ENCODE measurements around the gene EDEM3. TPM values are rescaled to one million over a fixed set of nuclear protein-coding genes. Genes with fewer than 3 reads are reported as not detected.

Gene EDEM3
- total RNA-seq, 1 experiment from 2014 or later: 10.6 TPM

DNA sequence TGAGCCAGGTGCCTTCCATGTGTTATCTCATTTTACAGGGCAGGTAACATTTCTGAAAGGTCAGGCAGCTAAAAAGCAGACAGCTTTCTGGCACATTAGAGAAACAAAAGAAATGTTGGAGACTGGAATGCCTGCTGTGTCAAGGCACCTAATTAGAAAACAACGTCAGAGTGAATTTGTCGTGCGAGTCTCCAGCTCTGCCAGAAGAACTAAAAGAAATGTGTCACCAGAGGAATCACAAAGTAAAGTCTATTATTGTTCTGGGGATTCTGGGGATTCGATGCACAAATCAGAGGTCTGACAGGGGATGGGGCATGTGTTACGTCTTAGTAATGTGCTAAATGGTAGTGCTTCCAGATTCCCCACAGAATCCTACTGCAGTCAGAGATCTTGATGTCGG, 89.3 kb downstream of the EDEM3 start (continued):
- TF ChIP-seq, protein P1, sequence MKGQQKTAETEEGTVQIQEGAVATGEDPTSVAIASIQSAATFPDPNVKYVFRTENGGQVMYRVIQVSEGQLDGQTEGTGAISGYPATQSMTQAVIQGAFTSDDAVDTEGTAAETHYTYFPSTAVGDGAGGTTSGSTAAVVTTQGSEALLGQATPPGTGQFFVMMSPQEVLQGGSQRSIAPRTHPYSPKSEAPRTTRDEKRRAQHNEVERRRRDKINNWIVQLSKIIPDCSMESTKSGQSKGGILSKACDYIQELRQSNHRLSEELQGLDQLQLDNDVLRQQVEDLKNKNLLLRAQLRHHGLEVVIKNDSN (CRISPR knock-in tag; IDR thresholded peaks at IDR 0.05): no peak

DNA sequence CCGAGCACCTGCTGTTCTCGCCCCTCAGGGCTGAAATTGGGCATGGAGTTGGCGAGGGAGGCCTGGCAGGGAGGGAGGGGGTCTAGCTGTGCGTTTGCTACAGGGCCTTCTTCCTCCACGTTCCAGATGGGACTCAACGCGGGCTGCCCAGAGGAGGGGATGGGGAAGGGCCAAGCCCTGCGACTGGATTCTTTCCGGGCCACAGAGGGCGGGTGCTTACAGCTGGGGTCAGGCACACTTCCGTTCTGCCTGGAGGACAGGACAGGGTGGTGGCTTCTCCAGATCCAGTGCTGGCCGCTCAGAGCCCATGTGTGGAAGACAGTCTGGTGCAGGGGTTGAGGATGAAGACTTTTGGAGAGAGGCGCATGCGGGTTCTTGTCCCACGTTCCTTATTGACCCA, 90.0 kb downstream of the EDEM3 start:
- Mint-ChIP-seq H3K9me3 (no peaks in the 10 kb centered on the region), H3K36me3 (no peaks in the 10 kb centered on the region), H3K27me3 (ENCODE audit: low read depth) (peaks cover 8% of the 10 kb centered on the region), H3K27ac (no peak overlapping the region), H3K4me3 (peak overlapping the region; percentile 67), H3K4me1 (peaks cover 39% of the 10 kb centered on the region)
- ATAC-seq (peak; percentile 15), DNase-seq (ENCODE audit: low spot score) (peak; percentile 27)
- CTCF ChIA-PET: interaction anchor here (0.9 to 4.9 kb wide), 88 partner anchors 8 to 1009 kb away, joined by 3 to 64 read pairs (median 6); partner anchors contain the start of genes C1orf21 and EDEM3
- POLR2A ChIA-PET: interaction anchor here (0.6 kb wide), 1 partner anchor 47 kb away, joined by 10 read pairs; no protein-coding TSS in a partner anchor
- TF ChIP-seq, protein P2, sequence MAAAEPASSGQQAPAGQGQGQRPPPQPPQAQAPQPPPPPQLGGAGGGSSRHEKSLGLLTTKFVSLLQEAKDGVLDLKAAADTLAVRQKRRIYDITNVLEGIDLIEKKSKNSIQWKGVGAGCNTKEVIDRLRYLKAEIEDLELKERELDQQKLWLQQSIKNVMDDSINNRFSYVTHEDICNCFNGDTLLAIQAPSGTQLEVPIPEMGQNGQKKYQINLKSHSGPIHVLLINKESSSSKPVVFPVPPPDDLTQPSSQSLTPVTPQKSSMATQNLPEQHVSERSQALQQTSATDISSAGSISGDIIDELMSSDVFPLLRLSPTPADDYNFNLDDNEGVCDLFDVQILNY (CRISPR knock-in tag; IDR thresholded peaks at IDR 0.05): 0 out of 2 replicates have a peak, but pooled peaks have one; percentile 26
- TF ChIP-seq GABPB1 (CRISPR knock-in tag; IDR thresholded peaks at IDR 0.05): no peak

DNA sequence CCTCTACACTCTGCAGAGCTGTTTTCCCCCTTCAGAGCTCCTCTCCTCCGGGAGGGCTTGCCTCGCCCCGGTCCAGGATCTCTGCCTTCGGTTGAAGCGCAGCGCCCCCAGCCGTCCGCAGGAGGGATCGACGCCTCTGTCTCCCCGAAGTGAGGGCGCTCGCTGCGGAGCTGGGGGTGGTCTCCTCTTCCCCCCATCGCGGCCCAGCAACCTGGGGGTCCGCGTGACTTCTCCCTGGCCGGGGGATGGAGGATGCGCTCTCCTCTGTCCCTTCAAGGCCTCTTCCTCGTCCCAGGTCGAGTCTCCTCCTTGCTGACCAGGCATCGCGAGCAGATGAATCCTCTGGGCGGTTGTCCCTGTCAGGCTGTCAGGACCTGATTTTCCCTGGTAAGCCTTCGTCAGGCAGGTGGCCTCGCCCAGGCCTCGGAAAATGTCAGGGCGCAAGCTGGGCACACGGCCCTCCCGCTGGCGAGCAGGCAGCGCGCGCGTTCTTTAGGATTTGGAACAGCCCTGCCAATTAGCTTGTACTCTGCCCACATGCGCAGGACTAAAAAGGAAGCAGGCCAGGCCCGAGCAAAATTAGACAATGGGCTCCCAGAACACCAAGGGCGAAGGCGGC, 90.5 kb downstream of the EDEM3 start:
- CTCF ChIA-PET: interaction anchor here (0.5 to 4.9 kb wide), 134 partner anchors 9 to 1009 kb away, joined by 3 to 64 read pairs (median 5); partner anchors contain the start of genes C1orf21 and EDEM3
- Mint-ChIP-seq H3K4me3 (peak overlapping the region; percentile 67), H3K27ac (no peak overlapping the region), H3K9me3 (no peaks in the 10 kb centered on the region), H3K27me3 (ENCODE audit: low read depth) (peaks cover 8% of the 10 kb centered on the region), H3K36me3 (no peaks in the 10 kb centered on the region), H3K4me1 (peaks cover 34% of the 10 kb centered on the region)
- DNase-seq (ENCODE audit: low spot score) (peak; percentile 92), ATAC-seq (peak; percentile 96)
- POLR2A ChIA-PET: interaction anchor here (0.6 to 1.3 kb wide), 3 partner anchors 46 to 422 kb away, joined by 3 to 10 read pairs (median 3); partner anchors contain the start of gene C1orf21
- TF ChIP-seq, protein P3, sequence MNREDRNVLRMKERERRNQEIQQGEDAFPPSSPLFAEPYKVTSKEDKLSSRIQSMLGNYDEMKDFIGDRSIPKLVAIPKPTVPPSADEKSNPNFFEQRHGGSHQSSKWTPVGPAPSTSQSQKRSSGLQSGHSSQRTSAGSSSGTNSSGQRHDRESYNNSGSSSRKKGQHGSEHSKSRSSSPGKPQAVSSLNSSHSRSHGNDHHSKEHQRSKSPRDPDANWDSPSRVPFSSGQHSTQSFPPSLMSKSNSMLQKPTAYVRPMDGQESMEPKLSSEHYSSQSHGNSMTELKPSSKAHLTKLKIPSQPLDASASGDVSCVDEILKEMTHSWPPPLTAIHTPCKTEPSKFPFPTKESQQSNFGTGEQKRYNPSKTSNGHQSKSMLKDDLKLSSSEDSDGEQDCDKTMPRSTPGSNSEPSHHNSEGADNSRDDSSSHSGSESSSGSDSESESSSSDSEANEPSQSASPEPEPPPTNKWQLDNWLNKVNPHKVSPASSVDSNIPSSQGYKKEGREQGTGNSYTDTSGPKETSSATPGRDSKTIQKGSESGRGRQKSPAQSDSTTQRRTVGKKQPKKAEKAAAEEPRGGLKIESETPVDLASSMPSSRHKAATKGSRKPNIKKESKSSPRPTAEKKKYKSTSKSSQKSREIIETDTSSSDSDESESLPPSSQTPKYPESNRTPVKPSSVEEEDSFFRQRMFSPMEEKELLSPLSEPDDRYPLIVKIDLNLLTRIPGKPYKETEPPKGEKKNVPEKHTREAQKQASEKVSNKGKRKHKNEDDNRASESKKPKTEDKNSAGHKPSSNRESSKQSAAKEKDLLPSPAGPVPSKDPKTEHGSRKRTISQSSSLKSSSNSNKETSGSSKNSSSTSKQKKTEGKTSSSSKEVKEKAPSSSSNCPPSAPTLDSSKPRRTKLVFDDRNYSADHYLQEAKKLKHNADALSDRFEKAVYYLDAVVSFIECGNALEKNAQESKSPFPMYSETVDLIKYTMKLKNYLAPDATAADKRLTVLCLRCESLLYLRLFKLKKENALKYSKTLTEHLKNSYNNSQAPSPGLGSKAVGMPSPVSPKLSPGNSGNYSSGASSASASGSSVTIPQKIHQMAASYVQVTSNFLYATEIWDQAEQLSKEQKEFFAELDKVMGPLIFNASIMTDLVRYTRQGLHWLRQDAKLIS (CRISPR knock-in tag; IDR thresholded peaks at IDR 0.05; ENCODE audit: borderline replicate concordance): no peak
- TF ChIP-seq CBFB (CRISPR knock-in tag; IDR thresholded peaks at IDR 0.05; ENCODE audit: low read depth) (no peak), FOXK1 (CRISPR knock-in tag; IDR thresholded peaks at IDR 0.05) (no peak), NFATC4 (CRISPR knock-in tag; IDR thresholded peaks at IDR 0.05) (no peak), ZNF671 (CRISPR knock-in tag; IDR thresholded peaks at IDR 0.05) (no peak), FOXP1 (CRISPR knock-in tag; IDR thresholded peaks at IDR 0.05; ENCODE audit: borderline replicate concordance) (peak; percentile 82), SMAD4 (CRISPR knock-in tag; IDR thresholded peaks at IDR 0.05) (no peak), ZNF219 (CRISPR knock-in tag; IDR thresholded peaks at IDR 0.05; ENCODE audit: borderline replicate concordance) (no peak), MYBL2 (CRISPR knock-in tag; IDR thresholded peaks at IDR 0.05) (0 out of 2 replicates have a peak, but pooled peaks have one; percentile 43), FOXJ3 (CRISPR knock-in tag; IDR thresholded peaks at IDR 0.05; ENCODE audit: borderline replicate concordance) (no peak), MXD4 (CRISPR knock-in tag; IDR thresholded peaks at IDR 0.05; ENCODE audit: borderline replicate concordance) (no peak), ZNF396 (CRISPR knock-in tag; IDR thresholded peaks at IDR 0.05; ENCODE audit: borderline replicate concordance) (no peak), PRRX2 (CRISPR knock-in tag; IDR thresholded peaks at IDR 0.05) (no peak), ZBTB21 (CRISPR knock-in tag; IDR thresholded peaks at IDR 0.05; ENCODE audit: borderline replicate concordance) (no peak), ELF4 (CRISPR knock-in tag; IDR thresholded peaks at IDR 0.05; ENCODE audit: low read depth) (no peak), GTF2I (CRISPR knock-in tag; conservative IDR thresholded peaks at IDR 0.05) (no peak)
- TF ChIP-seq, protein P4, sequence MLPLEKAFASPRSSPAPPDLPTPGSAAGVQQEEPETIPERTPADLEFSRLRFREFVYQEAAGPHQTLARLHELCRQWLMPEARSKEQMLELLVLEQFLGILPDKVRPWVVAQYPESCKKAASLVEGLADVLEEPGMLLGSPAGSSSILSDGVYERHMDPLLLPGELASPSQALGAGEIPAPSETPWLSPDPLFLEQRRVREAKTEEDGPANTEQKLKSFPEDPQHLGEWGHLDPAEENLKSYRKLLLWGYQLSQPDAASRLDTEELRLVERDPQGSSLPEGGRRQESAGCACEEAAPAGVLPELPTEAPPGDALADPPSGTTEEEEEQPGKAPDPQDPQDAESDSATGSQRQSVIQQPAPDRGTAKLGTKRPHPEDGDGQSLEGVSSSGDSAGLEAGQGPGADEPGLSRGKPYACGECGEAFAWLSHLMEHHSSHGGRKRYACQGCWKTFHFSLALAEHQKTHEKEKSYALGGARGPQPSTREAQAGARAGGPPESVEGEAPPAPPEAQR (CRISPR knock-in tag; IDR thresholded peaks at IDR 0.05): no peak
- TF ChIP-seq, protein P5, sequence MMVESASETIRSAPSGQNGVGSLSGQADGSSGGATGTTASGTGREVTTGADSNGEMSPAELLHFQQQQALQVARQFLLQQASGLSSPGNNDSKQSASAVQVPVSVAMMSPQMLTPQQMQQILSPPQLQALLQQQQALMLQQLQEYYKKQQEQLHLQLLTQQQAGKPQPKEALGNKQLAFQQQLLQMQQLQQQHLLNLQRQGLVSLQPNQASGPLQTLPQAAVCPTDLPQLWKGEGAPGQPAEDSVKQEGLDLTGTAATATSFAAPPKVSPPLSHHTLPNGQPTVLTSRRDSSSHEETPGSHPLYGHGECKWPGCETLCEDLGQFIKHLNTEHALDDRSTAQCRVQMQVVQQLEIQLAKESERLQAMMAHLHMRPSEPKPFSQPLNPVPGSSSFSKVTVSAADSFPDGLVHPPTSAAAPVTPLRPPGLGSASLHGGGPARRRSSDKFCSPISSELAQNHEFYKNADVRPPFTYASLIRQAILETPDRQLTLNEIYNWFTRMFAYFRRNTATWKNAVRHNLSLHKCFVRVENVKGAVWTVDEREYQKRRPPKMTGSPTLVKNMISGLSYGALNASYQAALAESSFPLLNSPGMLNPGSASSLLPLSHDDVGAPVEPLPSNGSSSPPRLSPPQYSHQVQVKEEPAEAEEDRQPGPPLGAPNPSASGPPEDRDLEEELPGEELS (CRISPR knock-in tag; IDR thresholded peaks at IDR 0.05): no peak
- TF ChIP-seq, protein P6, sequence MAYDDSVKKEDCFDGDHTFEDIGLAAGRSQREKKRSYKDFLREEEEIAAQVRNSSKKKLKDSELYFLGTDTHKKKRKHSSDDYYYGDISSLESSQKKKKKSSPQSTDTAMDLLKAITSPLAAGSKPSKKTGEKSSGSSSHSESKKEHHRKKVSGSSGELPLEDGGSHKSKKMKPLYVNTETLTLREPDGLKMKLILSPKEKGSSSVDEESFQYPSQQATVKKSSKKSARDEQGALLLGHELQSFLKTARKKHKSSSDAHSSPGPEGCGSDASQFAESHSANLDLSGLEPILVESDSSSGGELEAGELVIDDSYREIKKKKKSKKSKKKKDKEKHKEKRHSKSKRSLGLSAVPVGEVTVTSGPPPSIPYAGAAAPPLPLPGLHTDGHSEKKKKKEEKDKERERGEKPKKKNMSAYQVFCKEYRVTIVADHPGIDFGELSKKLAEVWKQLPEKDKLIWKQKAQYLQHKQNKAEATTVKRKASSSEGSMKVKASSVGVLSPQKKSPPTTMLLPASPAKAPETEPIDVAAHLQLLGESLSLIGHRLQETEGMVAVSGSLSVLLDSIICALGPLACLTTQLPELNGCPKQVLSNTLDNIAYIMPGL (CRISPR knock-in tag; IDR thresholded peaks at IDR 0.05): 0 out of 2 replicates have a peak, but pooled peaks have one; percentile 43
